NCI-H1092 treated with DMSO at 0.1 percent for 48 hours (cell line): ENCODE measurements around the gene RHOH.

Experiments used
- DNase-seq: peaks from one replicate; lab custom pipeline; 2025; lab: John Stamatoyannopoulos, UW

Gene RHOH

DNA sequence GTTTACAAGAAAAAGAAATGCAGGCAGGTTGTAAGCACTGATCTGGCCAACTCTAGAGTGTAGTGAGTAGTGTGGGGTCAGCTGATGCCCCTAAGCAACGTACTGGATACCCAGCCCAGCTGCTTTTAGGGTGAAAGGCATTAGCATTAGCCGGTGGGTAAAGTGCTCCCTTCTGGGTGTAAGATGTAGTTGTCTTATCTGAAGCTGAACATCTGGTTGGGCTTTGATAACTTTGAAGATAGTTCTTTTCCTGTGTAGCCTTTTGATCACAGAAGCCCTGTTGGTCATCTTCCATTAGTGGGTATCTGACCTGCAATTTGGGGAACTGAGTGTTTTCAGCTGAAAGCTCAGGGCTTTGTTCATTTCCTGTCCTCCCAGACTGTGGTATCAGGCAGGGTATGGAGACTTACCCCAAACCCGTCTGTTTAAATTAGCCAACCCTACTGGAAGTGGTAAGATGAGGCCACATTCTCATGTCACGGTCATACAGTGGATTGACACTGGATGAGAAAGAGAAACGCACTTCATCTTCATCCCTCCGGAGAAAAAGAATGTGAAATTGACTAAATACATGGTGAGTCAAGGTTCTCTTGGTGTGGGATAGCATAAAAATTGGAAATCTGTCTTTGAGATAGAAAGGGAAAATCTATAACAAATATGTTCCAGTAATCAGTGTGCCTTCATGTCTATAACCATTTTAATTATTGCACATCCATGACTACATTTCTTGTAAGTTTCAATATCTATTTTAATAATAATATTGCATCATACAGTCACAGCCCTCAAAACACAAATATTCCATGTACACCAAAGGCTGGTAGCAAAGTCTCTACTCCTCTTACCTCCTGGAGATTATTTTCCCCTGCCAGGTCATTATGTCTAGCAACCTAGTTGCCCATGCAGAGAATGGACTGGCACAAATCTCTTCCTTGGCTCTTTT, 8.7 kb downstream of the RHOH start:
- DNase-seq = no peak

DNA sequence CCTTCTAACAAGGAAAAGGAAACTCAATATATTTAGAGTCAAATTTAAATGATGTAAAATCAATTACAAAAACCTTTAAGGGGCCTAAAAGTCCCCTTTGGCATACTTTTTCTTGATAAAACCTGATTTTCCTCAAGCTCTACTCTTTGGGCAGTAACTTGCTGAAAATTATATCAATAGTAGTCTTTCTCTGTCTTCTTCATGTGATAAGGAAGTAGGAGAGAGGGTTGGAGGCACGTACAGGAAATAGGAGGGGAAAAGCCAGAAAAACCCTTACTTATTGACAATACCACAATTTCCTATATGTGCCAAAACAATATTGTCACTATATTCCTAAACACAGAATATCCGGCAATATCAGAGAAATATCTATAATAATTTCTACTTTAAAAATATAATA, 9.6 kb downstream of the RHOH start:
- DNase-seq = no peak

DNA sequence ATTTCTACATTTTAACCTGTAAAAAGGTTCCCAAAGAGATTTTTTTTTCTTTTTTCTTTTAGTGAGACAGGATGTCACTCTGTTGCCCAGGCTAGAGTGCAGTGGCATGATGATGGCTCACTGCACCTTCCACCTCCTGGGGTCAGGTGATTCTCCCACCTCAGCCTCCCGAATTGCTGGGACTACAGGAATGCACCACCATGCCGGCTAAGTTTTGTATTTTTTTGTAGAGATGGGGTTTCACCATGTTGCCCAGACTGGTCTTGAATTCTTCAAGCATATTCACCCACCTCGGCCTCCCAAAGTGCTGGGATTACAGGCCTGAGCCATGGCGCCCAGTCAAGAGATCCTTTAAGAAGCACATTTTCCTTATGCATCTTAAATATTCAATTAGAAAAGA, 12.6 kb downstream of the RHOH start:
- no peak for DNase-seq

DNA sequence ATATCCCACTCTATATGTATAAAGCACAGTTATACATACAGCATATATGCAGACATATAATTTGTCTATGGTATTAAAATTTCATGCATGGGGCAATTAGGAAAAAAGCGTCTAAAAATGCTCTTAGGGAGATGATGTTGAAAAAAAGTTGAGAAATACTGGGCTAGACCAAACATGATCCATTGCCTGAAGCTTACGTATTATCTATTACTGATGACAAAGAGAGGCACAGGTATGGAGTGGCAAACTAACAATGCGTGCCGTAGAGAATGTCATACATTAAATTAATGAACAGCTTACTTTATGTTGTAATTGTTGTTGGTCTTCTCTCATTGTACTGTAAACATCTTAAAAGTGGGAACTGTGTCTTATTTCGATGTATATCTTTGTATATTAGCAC, 13.9 kb downstream of the RHOH start:
- DNase-seq = no peak

DNA sequence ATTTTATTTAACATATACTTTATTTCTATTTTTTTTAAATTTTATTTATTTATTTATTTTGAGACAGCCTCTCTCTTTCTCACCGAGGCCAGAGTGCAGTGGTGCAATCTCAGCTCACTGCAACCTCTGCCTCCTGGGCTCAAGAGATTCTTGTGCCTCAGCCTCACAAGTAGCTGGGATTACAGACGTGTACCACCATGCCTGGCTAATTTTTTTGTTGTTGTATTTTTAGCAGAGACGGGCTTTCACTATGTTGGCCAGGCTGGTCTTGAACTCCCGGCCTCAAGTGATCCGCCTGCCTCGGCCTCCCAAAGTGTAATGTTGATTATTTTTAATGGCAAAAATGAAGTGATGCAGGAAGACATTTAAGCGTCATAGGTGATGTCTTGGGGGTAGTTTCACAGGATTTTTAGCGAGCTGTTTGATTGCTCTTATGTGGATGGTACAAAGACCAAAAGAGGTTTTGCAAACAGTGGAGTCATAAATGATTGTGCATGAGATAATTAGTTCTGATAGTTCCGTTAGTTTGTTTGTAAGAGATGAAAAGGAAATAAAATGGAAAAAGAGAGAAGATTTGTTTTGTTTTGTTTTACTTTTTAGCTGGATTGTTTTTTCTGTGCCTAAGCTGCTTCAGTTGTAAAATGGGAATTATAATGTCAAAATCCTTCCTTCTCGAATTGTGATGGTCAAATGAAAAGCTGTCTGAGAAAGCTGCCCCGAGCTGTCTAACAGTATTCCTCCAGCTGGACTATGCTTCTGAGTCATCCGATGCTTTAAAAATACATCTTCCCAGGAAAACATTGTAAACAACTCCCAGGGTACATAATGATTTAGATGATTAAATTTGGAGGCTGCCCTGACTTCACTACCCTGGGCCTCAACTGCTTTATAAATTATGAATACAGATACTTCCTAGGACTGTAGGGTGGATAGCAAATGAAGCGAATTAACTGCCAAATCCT, 14.7 kb downstream of the RHOH start:
- DNase-seq = no peak

DNA sequence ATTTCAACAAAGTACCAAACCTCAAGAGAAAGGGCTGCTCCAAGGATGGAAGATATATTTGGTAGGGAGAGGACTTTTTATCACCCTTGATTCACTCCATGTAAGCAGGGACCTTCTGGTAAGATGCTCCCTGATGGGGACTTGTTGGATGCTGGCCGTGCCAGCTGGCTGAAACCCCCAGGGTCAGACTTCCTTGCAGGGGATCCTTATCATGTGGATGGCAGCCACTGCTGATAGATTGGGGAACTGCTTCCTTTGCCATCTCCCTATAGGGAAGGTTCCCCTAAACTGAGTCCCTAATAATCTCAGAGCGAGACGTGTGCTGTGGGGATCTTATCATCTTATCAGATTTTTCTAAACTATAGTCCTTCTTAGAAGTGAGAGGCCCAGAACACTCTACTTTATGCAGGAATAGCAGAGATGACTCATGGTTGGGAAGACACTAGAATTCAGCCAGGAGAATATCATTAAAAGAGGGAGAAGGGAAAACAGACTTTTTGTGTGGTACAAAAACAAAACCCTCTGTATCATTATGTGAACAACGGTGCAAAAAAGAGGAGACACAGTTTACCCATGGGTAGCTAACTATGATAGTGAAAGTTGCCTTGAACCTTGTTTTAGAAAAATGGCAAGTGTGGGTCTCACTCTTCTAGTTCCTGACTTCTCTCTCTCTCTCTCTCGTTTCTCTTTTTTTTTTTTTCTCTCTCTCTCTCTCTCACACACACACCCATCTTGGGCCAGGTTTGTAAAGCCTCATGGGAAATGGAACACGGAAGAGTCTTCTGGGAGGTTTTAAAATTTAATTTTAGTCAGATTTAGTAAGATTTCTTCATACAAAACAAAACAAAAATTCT, 16.1 kb downstream of the RHOH start:
- DNase-seq = no peak

DNA sequence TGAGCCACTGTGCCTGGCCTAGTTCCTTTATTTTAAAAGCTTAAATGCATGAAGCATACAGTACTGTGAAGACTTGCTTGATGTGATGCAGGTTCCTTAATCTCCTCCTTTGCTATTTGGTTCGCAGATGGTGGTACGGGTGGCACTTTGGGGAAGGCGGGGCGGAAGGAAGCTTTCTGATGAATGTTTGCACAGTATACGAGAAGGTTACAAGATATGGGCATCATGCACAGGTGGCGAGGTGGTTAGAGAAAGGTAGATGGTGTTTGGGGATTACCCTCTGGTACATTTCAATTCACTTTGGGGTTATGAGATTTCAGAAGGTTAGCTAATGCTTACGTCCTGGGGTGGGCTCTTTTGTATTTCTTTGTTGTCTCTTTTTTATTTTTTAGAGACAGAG, 17.2 kb downstream of the RHOH start:
- no peak for DNase-seq

DNA sequence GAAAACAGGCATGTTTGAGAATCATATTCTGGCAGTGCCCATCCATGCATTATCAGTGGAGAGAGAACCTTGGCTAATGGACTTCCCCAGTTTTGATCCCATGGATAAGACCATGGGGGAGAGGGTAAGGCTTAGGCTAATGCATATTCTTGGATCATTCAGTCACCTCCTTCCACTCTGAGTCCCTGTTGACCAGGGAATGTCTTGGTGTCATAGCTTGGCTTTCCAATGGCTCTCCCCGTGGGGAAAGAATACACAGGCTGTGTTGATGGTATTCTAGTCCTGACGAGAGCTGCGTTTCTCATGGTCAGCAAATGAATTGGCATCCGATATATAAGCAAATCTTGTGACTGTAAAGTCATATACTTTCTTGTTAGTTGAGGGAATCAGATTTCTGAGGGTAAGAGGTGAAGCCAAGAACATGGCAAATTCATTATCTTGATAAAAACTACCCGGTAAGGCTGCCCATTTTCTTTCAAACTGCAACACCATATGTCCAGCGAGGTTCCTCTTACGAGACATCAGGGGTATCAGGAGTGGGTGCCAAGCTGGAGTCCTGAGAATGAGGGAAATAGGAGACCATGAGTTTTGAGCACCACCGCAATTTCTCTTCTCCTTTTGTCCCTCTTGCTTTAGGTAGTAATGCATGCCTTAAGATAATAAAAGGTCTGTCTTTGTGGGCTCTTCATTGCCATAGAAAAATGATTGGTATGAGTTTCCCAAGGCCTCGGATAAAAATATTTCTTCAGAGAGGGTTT, 18.0 kb downstream of the RHOH start:
- no peak for DNase-seq

DNA sequence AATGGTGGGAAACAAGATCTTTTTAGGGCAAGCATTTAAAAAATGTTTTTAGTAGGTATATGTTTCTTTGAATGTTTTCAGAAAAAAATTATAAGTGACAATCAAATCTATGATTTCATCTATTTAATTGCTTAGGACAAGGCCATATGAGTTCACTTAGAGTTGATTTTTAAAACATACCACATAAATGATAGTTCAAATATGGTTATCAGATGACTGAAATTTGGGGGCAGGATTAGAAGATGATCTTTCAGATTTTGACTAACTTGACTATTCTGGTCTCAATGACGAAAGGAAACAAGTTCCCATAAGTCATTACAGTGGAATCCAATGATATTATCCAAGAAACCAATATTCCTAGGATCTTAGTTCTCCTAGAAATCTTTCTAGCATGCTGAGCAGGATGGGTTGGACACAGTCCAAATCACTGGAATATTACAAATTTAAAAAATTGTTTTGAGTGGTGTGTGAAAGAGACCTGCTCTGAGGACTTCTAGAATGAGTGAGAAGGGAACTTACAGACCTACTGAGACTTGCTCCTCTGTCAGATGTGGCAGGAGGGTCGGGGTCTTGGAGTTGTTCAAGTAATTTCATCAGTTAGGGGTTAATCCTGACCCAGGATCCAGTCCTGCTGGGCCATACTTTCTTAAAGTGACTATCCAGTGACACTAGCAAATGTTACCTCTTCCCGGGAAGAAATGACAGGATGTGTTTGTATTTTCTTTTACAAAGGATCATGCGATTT, 20.0 kb downstream of the RHOH start:
- DNase-seq = no peak

DNA sequence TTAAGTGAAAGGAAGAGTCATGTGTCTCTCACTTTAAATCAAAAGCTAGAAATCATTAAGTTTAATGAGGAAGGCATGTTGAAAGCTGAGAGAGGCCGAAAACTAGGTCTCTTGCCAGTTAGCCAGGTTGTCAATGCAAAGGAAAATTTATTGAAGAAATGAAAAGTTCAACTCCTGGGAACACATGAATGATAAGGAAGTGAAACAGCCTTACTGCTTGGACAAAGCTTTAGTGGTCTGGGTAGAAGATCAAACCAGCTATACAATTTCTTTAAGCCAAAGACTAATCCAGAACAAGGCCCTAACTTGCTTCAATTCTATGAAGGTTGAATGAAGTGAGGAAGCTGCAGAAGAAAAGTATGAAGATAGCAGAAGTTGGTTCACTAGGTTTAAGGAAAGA, 24.9 kb downstream of the RHOH start:
- DNase-seq = no peak

DNA sequence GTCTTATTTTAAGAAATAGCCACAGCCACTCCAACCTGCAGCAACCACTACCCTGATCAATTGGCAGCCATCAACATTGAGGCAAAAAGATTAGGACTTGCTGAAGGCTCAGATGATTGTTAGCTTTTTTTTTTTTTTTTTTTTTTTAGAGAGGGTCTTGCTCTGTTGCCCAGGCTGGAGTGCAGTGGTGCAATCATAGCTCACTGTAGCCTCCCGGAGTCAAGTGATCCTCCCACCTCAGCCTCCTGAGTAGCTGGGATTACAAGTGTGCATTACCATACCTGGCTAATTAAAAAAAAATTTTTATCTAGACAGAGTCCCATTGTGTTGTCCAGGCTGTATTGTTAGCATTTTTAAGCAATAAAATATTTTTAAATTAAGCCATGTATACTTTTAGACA, 26.5 kb downstream of the RHOH start:
- no peak for DNase-seq

DNA sequence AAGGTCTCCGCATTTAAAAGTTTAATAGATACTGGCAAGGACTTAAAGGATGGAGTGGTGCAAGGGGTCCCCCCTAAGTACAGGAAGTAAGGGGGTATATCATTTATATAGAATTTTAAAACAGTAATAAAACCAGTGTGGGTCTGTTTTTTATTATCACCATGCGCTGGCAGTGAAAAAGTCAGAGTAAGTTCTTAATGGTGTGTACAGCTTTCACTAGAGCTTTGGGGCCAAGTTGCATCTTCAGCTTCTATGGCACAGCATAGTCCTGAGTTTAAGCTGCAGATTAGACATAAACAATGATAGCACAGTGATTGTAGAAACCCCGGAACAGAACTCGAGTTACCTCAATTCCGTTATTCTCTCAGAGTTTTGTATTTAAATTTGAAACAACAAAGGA, 27.6 kb downstream of the RHOH start:
- no peak for DNase-seq

DNA sequence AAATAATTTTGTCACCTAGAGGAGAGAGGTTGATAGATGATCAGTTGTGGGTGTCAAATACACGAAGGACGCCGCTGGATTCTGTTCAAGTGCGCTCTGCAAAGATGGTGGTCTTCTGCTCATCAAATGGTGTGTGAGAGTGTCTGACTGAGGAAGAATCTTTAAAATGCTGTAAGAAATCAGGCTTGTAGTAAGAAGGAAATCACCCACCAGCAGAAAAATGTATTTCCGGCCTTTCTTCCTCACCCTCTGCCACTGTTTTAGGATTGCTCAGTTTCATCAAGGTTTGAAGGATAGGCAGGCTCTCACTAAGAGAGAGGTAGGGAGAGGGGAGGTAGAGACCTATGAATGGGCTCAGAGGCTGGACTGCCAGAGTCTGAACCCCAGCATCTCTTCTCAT, 28.7 kb downstream of the RHOH start:
- no peak for DNase-seq

DNA sequence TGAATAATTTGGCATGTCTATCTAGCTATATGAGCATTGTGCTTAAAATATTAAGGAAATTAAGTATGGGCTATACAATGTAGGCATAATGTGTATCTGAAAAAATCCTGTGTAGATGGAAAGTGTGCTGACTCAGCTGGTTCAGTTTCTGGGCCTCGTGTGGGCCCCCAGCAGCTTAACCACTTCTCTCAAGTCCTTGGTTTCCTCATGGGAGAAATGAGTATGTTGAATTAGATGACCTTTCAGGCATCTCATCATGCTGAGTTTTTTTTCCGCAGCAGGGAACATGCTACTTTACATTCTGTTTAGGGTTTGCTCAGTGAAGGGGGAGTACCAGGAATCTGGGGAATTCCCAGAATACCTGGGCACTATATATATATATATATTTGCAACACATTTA, 30.5 kb downstream of the RHOH start:
- DNase-seq = no peak

DNA sequence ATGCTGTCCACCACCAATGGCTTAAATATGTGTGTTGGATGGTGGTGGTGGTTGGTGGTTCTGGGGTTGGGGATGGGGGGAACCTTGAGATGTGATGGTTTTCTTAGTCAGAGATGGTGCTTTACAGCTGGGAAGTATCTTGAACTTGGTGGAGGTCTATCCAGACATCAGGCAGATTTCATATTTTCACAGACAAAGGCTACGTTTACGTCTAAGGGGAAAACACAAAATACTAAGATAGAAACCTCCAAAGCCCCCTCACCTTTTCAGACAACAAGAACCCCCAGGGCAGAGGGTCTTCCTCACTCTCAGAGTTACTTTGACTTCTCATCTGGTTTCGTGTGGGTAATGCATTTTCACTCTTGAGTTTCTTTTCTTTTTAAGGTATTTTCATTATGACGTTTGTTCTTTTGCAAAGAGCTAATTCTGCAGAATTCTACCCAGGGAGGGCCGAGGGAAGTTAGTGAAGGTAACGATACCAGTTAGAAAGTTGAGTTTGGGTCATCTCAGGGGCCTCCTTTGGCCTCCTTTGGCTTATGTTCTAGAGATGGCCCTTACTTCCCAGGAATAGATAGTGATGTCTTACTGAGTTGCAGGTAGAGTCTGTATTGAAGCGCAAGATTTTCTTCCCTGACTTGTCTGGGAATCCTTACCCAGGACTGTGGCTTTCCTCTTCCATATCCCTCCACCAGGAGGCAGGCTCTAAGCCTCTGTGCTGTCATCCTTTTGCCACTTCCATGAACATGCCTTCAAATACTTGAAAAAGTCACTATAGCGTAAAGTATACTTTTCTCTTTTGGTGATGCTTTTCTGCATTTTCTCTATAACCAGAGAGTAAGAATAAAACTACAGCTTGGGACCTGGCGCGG, 31.9 kb downstream of the RHOH start:
- DNase-seq = no peak

DNA sequence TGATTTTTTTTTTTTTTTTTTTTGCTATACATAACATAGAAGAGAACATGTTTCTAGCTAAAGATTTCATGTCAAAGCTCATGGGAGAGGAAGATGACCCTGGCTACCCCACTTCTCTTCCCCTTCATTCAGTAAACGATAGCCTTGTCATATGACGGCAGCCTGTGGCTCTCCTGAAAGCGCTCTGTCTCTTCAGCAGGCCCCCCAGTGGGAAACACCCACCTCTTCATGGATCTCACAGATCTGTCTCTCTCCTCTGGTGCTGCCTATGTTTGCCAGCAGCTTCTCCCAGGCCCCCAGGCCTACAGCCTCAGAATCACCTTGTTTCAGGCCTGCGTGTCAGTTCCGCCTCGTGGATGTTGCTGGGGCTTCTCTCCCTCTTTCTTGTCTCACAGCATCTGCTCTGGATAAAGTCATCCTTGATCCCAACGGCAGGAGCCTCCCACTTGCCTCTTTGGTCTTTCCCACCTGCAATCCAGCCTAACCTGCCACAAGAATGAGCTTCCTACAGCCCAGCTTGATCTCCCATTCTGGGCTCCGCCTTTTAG, 34.6 kb downstream of the RHOH start:
- DNase-seq = no peak

DNA sequence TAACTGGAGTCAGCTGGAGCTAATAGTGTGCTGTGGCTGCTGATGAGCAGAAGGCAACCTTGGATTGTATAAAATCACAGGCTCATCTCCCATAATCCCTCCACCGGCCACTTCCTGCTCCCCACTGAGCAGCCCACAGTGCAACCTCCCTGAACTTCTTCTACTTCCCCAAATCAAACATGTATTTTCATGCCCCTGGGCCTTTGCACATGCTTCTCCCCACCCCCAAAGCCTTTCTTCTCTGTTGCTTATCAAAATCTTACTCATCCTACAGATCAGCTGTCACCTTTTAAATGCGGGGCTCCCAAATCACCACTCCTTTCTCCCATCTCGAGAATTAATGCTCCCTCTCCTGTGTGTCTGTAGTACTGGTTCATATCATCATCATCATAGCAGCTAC, 35.8 kb downstream of the RHOH start:
- DNase-seq = no peak

DNA sequence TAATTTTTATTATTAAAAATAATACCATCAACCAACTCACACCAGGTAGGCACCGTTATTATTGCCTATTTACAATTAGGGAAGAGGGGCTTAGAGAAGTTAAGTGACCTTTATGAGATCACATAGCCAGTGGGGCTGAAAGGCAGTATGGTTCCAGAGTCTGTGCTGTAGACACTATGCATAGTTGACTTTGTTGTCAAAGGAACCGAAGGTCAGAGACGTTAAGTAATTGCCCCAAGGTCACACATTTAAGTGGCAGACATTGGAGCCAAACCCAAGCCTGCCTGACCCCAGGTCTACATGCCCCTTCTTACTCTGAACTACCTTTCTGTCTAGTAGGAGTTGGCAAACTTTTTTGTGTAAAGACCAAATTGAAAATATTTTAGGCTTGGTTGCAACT, 36.4 kb downstream of the RHOH start:
- DNase-seq = no peak

DNA sequence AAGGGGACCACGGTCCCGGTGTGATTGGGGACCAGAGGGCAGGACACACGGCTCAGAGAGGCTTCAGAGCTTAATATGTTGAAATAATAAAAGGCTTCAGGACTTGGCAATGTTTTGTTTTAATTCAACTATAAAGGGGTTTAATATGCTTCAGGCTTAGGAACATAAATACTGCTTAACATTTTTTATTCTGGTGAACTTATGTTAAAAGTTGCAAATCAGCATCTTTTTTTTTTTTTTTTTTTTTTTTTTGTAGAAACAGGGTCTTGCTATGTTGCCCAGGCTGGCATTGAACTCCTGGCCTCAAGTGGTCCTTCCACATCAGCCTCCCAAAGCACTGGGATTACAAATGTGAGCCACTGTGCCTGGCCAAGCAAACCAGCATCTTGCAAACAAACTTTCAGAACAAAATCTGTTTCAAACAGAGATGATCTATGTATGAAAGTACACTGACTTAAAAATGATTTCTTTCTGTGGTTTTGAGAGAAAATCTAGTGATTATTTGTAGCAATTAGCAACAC, 37.7 kb downstream of the RHOH start:
- DNase-seq = no peak
